ENCODE measurements around the gene TTC9C. TPM values are rescaled to one million over a fixed set of nuclear protein-coding genes. Genes with fewer than 3 reads are reported as not detected.
"Not testable (repeated sequence)": the region's sequence is repeated elsewhere in the genome, so short reads cannot be mapped to it uniquely, and the experiment has no call there.

Gene TTC9C
- polyA plus RNA-seq, 3 donors = 35.2 to 42.4 (median 38.0) TPM

DNA sequence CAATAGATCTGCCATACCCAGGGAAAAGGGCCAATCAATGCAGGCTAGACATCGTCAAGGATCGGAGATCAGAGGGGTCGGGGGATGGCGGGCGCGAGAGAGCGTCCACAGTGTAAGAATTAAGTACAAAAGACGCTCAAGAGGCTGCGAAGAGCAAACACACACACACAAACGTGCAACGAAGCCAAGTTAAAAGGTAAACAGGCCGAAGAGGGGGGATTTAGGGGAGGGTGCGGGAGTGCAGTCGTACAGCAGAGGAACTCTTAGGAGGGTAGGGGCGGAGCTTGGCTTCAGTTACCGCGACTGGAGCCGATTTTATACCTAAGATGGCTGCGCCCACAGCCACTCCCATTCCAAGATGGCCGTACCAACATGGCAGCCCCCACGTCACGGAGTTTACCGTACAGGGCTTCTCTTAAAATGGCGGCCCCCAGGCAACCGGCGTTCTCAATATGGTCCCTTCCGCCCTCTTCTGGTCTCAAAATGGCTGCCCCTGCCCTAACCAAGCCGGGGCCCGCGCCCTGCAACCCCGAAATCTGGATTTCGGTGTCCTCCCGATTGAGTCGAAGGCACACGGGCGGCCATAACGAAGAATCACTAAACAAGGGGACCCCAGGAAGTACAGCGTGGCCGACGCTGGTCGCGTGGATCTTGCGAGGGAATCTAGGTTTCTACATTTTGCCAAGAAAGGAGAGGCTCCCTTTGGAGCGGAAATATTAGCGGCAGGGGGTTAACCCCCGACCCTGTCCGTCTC, 18.9 kb upstream of the TTC9C start:
- DNase-seq (ENCODE audit: low read depth in 3 of 3, low spot score in 2 of 3) = peak; percentile 97

DNA sequence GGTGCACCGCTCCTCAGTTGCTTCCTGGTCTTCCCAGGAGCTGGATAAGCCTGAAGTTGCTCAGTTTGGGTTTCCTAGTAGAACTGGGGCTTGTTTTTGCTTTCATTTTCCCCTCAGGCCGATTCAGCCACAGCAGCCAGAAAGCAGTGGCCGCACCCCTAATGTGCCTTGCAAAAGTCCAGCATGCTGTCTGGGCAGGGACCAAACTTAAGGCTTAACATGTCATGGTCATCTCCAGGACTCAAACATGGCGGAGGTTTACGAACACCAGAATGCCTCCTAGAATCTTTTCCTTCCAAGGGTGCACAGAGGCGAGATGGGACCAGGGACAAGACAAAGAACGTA, 18.3 kb upstream of the TTC9C start:
- no peak for DNase-seq (ENCODE audit: low read depth in 3 of 3, low spot score in 2 of 3)

DNA sequence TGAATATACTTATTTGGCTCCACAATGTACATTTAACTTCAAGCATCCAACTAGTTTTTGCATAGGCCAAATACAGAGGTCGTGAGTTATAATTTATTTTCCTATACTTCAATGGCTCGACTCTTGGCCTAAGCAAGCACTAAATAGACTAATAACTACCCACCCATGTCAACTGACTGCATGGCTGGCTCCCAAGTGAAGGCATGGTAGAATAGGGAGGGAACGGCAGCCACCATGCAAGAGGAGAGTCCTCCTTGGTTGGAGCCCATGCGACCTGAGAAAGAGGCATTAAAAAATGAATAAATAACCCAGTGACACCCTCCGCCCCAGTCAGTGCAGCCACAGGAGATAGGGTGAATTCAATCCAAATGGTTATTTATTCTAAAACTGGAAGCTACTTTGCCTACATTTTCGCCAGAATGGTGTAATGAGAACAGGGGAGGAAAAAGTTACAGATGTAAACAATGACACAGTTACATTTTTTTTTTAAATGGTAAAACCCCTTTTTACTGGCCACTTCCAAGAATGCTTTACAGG, 15.9 kb upstream of the TTC9C start:
- no peak for DNase-seq (ENCODE audit: low read depth in 3 of 3, low spot score in 2 of 3)

DNA sequence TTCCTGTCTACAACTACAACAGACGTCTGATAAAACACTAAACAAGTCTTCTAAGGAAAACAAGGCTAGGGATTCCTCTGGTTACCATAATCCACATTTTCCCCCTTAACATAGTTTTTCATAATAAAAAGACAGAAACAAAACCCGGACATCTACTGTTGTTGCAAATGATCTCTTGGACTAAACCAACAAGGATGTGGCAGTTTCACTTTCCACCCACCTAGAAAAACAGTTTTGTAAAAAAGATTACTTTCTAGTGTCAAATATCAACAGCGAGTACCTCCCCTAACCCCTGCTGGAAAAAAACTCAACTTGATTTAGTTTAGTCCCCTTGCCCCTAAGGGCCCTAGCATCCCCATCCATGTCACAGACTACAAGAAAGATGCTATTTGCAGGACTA, 15.4 kb upstream of the TTC9C start:
- DNase-seq (ENCODE audit: low read depth in 3 of 3, low spot score in 2 of 3) = no peak

DNA sequence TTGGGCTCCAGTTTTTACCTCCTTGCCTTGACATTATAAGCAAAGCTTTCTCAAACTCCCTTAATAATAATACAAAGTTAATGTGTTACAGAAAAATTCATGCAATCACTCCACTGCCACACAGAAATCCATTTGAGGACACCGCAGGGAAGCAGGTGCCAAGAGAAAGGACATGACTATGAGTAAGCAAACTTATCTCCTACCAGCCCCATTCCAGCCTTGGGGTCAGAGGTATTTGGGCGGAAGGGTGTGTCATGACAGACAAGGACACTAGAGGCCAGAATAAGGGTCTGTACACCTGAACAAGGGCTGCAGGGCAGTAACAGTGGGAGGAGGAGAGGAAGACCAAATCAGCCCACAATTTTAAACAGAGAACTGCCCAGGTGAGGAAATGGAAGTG, 14.9 kb upstream of the TTC9C start:
- no peak for DNase-seq (ENCODE audit: low read depth in 3 of 3, low spot score in 2 of 3)

DNA sequence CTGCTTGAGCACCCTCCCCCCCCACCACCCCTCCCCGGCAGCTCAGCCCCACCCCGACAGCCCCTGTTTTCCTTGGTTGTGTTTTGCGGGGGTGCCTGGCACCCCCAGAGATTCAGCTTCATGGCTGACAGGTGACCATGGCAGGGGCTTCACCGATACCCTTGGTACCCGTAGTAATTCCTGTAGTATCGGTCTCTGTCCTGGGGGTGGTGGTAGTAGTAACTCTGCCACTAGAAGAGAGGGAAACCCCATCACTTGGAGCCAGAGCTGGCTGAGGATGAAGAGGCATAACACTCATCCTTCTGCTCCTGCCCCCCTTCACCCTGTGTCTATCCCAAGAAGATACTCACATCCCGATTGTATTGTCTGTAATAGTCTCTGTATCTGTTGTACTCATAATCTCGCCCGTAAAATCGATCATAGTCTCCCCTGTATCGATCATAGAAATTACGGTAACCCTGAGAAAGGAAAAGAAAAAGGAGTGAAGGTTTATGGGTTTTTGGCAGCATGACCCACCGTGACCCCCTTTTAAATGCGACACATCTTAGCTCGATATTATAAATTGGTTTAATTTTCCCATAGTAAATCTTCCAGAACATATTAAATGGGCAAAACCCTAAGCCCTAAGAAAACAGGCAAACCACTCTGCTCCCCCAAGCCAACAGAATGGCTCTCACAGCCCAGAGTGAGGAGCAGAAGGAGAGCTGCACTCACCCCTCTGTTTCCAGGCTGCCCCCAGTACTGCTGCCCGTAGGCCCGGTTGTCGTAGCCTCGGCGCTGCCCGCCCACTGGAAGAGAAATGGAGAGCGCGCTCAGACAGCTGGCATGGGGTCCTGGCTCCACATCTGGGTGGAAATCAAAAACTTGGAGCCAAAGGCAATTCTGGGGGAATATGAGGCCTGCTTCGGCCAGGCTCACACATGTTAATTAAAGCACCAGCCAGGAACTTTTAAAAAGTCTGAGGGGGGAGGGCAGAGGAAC, 12.8 kb upstream of the TTC9C start:
- no peak for DNase-seq (ENCODE audit: low read depth in 3 of 3, low spot score in 2 of 3)

DNA sequence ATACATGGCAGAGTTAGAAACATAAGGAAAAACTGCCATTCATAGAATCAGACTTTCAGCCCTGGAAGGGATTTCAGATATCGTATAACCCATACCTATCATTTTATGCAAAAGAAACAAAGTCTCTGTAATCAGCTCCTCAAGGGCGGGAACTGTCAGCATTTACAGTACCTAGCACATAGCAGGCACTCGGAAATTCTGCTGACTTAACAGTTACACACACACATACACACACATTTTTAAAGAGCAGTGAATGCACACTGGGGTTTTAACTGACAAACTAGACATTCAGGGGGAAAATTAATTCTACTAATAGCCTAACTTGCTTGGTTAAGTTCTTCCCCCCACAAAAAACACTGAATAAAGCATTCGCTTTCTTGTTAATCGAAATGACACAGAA, 12.1 kb upstream of the TTC9C start:
- DNase-seq (ENCODE audit: low read depth in 3 of 3, low spot score in 2 of 3) = no peak

DNA sequence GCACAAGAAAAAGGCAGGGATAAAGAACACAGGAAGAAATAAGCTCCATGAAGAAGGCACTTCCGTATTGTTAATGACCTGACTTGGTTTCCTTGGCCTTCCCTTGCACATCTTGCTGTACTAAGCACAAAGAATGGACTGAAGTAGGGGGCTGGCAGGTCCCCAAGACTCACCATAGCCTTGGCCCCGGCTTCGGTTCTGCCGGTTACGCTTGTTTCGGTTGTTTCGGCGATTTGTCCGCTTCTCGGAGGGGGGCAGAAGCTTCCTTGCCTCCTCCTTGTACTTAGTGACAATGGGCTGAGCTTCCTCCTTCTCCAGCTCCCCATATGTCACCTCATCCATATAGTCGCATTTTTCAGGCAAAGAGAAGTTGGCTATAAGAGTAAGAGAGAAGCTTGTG, 11.5 kb upstream of the TTC9C start:
- no peak for DNase-seq (ENCODE audit: low read depth in 3 of 3, low spot score in 2 of 3)

DNA sequence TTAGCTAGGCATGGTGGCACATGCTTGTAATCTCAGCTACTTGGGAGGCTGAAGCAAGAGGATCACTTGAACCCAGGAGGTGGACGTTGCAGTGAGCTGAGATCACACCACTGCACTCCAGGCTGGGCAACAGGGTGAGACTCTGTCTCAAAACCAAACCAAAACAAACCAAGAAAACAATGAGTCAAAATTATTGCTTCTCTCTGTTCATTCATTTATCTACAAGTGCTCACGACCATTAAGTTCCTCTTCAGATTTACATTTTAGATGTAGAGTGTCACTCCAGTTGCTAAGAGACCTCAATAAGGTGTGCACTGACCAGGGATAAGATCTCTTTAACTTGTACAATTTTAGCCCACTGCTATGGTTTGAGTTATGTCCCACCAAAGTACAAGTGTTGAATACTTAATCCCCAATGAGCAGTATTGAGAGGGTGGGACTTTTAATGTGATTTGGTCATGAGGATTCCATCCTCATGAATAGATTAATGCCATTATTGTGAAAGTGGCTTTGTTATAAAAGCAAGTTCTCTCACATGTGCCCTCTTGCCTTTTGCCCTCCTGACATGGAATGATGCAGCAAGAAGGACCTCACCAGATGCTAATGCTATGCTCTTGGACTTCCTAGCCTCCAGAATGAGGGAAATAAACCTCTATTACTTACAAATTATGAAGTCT, 8.8 kb upstream of the TTC9C start:
- DNase-seq (ENCODE audit: low read depth in 3 of 3, low spot score in 2 of 3) = no peak

DNA sequence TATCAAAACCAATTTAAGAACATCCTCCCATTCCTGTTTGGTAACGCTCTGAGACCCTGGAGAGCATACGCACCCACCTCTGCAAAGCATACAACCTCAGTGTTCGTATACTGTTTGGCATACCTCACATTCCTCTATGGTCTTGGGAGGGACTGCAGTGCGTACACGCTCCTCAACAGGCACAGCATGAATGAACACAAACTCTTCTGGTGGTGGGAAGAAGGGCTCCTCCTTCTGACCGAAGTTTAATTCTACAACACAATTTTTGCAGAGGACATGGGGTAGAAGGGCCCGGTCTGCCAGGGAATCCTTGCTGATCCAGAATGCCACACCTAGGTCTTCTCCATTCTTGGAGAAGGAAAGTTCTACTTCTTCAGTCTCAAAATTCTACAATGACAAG, 6.3 kb upstream of the TTC9C start:
- DNase-seq (ENCODE audit: low read depth in 3 of 3, low spot score in 2 of 3) = no peak

DNA sequence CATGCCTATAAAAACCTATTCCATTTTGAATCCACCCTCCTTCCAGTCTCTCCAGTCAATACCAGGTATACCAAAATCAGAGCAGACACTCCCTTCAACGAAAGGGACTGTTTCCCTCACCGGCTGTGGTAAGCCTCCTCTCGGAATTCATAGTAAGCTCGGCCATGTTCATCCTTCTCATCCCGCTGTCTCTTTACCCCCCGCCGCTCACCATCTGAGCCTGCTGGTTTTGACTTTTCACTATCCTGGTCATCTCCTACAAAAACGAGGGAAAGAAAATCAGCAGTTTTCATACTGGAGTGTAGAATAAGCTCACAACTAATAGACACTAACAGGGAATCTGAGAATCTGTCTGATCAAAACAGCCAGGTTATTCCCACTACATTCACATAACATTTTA, 4.1 kb upstream of the TTC9C start:
- no peak for DNase-seq (ENCODE audit: low read depth in 3 of 3, low spot score in 2 of 3)

DNA sequence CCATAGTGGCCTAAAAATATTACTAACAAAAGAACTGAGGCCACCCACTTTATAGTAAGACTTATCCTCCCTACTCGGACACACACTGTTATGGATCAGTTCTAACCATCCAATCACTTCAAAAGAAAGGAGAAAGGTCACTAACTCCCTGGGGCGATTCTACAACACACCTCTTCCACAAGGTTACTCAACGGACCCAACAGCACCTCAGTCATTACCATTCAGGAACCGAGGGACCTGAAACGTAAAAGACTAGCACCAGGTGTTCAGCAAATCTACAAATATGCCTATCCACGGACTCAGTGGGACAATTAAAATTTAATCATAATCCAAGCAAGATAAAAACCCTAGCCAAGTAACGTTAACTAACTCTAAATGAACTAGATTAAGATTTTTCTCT, 2.6 kb upstream of the TTC9C start:
- no peak for DNase-seq (ENCODE audit: low read depth in 3 of 3, low spot score in 2 of 3)

DNA sequence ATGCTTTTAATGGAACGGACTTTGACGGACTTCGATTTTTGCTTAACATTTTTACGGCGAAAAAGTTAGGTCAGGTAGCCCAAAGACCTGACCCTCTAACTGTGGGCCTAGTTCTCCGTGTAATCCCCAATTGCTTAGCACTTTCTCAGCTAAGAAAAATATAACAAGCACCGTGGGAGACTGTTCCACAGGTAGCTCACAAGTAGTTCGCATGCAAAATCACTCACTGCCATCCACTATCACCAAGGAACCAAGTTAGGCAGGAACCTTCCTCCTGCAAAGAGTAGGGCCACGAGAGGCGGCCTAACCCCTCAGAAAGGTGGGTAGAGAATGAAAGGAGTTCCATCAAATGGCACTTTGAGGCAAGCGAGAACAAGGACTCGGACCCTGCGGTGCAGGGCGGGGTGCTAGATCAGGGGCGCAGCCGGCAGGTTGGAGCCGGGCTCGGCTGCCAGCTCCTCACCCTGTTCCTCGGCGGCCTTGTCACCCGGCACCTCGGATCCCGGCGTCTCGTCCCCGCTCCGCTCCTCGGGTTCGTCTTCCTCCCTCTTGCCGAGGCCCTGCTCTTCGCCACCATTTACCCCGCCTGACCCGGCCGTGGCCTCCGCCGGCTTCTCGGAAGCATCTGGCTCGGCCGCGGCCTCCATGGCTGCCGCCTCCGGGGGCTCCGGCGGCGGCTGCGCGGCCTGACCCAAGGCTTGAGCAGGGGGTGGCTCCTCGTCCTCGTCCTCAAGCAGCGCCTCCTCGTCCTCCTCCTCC, 2.0 kb upstream of the TTC9C start:
- no peak for DNase-seq (ENCODE audit: low read depth in 3 of 3, low spot score in 2 of 3)

DNA sequence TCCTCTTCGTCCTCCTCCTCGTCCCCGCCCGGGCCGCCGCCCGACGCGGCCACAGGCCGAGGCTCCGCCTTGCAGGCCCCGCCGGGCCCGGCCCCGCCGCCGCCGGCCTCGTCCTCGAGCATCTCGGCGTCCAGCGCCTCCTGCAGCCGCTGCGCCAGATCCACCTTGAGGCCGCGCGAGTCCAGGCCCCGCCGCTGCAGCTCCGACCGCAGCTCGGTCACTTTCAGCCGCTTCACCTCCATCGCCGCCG, 1.4 kb upstream of the TTC9C start:
- no peak for DNase-seq (ENCODE audit: low read depth in 3 of 3, low spot score in 2 of 3)

DNA sequence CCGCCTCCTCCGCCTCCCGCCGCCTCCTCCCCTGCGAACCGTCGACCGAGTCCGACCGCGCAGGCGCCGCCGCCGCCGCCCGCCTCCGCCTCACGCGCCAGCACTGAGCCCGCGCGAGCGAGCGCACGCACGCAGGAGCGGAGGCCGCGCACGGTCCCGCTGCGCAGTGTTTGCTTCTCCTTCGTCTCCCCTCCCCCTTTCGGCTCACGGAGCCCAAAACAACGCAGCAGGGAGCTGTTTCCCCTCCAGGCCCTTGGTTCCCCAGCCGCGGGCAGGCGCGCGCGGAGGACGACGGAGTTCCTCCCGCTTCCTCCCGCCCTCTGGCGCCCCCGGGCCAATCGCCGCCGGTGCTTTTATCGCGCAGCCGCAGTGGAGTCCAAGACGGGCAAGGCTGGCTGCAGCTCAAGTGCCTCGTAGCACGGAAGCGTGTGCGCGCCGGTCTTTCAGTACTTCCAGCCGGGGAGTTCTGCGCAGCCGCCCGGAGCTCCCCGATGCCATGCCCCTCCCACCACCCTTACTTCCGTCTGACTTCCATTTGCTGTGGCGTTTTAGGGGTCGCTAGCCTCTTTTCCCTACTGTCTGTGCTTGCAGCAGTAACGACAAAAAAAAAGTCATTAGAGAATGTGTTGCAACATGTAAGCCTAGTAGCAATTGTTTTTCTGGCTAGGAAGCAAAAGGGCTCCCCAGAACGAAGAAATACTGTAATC, 968 bp upstream of the TTC9C start, which contains the start of gene HNRNPUL2:
Gene HNRNPUL2, minus strand, starts transcription at position 293 of the 707 bp plus-strand sequence. CDS start 301 bp downstream, outside the sequence.
- peak; percentile 97 to 100 (median 98) for DNase-seq (ENCODE audit: low read depth in 3 of 3, low spot score in 2 of 3)

DNA sequence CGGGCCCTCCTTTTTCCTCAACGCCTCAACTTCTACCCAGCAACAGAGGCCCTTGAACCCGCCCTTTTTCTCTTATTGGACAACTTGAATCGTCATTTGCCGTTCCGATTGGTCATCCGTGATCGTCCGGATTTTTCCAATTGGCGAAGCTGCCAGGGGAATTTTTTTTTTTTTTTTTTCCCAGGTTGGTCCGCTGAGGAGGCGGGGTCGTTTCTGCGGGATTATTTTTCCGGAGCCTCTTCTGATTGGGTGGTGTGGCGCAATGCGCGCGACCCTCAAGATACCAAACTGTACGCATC, 465 bp upstream of the TTC9C start:
- peak in 2 of 3 donors; percentile 99 for DNase-seq (ENCODE audit: low read depth in 3 of 3, low spot score in 2 of 3)

DNA sequence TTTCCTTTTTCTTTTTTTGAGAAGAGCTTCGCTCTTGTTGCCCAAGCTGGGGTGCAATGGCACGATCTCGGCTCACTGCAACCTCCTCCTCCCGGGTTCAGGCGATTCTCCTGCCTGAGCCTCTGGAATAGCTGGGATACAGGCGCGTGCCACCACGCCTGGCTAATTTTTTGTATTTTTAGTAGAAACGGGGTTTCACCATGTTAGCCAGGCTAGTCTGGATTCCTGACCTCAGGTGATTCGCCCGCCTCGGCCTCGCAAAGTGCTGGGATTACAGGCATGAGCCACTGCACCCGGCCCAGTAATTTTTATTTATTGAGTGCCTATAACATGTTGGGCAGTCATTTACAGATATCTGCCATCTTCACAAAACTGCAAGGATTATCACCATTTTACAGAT, 1.8 kb downstream of the TTC9C start:
- DNase-seq (ENCODE audit: low read depth in 3 of 3, low spot score in 2 of 3) = not testable (repeated sequence)

DNA sequence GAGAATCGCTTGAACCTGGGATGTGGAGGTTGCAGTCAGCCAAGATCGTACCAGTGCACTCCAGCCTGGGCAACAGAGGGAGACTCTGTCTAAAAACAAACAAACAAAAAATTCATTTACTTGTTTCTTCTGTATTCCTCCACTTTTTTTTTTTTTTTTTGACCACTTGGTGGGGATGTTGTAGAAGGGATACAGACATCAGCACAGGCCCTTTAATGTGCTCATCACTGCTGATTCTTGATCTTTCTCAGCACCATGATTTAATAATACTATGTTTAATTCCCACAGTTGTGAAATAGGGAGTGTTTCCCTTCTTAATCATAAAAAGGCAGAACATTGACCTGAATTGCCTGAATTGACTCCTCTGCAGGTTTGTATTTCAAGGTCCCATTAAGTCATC, 4.5 kb downstream of the TTC9C start:
- no peak for DNase-seq (ENCODE audit: low read depth in 3 of 3, low spot score in 2 of 3)

DNA sequence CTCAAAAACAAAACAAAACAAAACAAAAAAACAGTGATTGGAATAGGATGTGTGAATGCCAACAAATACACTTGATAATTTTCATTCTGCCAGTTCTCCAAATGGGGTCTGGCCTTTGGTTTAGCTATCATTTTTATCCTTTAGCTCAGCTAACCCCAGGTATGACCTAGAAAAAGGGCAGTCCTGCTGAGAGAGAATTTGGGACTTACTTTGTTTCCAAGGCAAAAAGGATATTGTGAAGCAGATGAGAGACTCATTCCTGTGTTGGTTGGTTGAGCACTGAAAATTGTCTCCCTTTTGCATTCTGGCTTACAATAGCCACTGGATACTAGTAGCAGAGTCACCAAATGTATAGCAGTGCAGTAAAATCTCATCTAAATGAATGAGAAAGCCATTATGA, 8.9 kb downstream of the TTC9C start:
- no peak for DNase-seq (ENCODE audit: low read depth in 3 of 3, low spot score in 2 of 3)

DNA sequence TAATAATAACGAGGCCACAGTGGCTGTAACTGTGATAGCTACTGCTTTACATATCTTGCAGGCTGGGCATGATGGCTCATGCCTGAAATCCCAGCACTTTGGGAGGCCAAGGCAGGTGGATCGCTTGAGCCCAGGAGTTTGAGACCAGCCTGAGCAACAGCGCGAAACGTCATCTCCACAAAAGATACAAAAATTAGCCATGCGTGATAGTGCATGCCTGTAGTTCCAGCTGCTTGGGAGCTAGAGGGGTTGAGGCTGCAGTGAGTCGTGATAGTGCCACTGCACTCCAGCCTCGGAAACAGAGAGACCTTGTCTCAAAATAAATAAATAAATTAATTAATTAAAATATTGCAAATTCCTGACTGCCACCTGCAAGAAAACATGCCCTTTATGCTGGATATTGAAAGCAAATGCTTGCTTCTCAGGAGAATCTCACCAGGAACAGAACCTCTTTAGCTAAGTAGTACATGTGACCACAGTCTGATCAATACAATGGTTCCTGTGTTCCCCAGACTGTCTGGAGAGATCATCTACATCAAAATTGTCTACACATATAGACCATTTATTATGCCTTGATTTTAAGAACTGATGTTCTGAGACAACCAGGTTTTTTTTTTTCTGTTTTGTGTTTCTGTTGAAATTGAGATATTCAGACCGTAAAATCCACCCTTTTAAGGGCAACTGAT, 19.3 kb downstream of the TTC9C start:
- DNase-seq (ENCODE audit: low read depth in 3 of 3, low spot score in 2 of 3) = no peak

All from right renal cortex interstitium (tissue), 3 donors.